HTERT RPE-1 (cell line): ENCODE measurements around the gene MIER2.
"Not testable (repeated sequence)": the region's sequence is repeated elsewhere in the genome, so short reads cannot be mapped to it uniquely, and the experiment has no call there.

Experiments
- in situ Hi-C: fragments of 300-500 bp; cut with MboI; formaldehyde crosslinking; loops from 4 replicates; pipeline ENCODE4 v1.14.3; 2020; ENCODE audit warnings: low sequenced_read_pairs

The MIER2 gene

GRCh38 chr19:344625-345319 is at the start of gene MIER2:
MIER2 (minus strand) TSS chr19:344796; CDS start chr19:344782, 14 bp downstream.
- in situ Hi-C loops = no loop called here

GRCh38 chr19:393560-393959 is 49.0 kb upstream of the MIER2 start:
- in situ Hi-C loops = not testable (repeated sequence)

- in situ Hi-C loops = no loop called here
Observed at GRCh38 chr19:392375-392970, 47.9 kb upstream of the MIER2 start.

- in situ Hi-C loops = no loop called here
Observed at GRCh38 chr19:391726-392374, 47.3 kb upstream of the MIER2 start.

GRCh38 chr19:391207-391557 is 46.6 kb upstream of the MIER2 start:
- in situ Hi-C loops = no loop called here

- in situ Hi-C loops = no loop called here
Observed at GRCh38 chr19:390386-391206, 46.0 kb upstream of the MIER2 start.

- in situ Hi-C loops = no loop called here
Observed at GRCh38 chr19:389935-390289, 45.3 kb upstream of the MIER2 start.

- in situ Hi-C loops = no loop called here
Observed at GRCh38 chr19:389255-389934, 44.8 kb upstream of the MIER2 start.

GRCh38 chr19:388691-389090 is 44.1 kb upstream of the MIER2 start:
- in situ Hi-C loops = no loop called here

GRCh38 chr19:387777-388176 is 43.2 kb upstream of the MIER2 start:
- in situ Hi-C loops = no loop called here

GRCh38 chr19:386632-387301 is 42.2 kb upstream of the MIER2 start:
- in situ Hi-C loops = not testable (repeated sequence)

GRCh38 chr19:386189-386588 is 41.6 kb upstream of the MIER2 start:
- in situ Hi-C loops = not testable (repeated sequence)

- in situ Hi-C loops = no loop called here
Observed at GRCh38 chr19:384799-385169, 40.2 kb upstream of the MIER2 start.

GRCh38 chr19:383922-384798 is 39.6 kb upstream of the MIER2 start:
- in situ Hi-C loops = no loop called here

GRCh38 chr19:383040-383439 is 38.4 kb upstream of the MIER2 start:
- in situ Hi-C loops = no loop called here

- in situ Hi-C loops = not testable (repeated sequence)
Observed at GRCh38 chr19:382578-382977, 38.0 kb upstream of the MIER2 start.

- in situ Hi-C loops = not testable (repeated sequence)
Observed at GRCh38 chr19:381901-382300, 37.3 kb upstream of the MIER2 start.

- in situ Hi-C loops = not testable (repeated sequence)
Observed at GRCh38 chr19:380618-381219, 36.1 kb upstream of the MIER2 start.

- in situ Hi-C loops = no loop called here
Observed at GRCh38 chr19:379796-380195, 35.2 kb upstream of the MIER2 start.
